Peyer's patch (tissue), 4 donors: ENCODE results near the gene UBE2D4. TPM values are rescaled to one million over a fixed set of nuclear protein-coding genes. Genes with fewer than 3 reads are reported as not detected.

Source experiments
- DNase-seq, 3 donors: peaks; one replicate each; pipeline ENCODE4 v3.0.0-alpha.2; 2017 to 2019
- H3K27ac ChIP-seq, 4 donors: fragments of 200-600 bp; sonication (generic); one replicate each; pipeline ENCODE4 v1.5.1; 2016 to 2019
- H3K27me3 ChIP-seq, 2 donors: fragments of 200-600 bp; sonication (generic); one replicate each; pipeline ENCODE4 v1.5.1; 2019
- H3K36me3 ChIP-seq, 3 donors: fragments of 200-600 bp; sonication (generic); one replicate each; pipeline ENCODE4 v1.5.1; 2016 to 2019
- H3K4me1 ChIP-seq, 4 donors: fragments of 200-600 bp; sonication (generic); one replicate each; pipeline ENCODE4 v1.5.1; 2016 to 2019
- H3K4me3 ChIP-seq, 4 donors: fragments of 200-600 bp; sonication (generic); 1 replicate in 3 of 4; 2 replicates in 1 of 4; pipeline ENCODE4 v1.5.1; 2016 to 2019; ENCODE audit warnings: mild to moderate bottlenecking in 1 of 4
- H3K9me3 ChIP-seq, 4 donors: fragments of 200-600 bp; sonication (generic); one replicate each; pipeline ENCODE4 v1.5.1; 2016 to 2019; ENCODE audit warnings: mild to moderate bottlenecking in 1 of 4
- POLR2A ChIP-seq, 2 donors: fragments of 450-650 bp; IDR thresholded peaks; one replicate each; pipeline ENCODE4 v1.5.1; 2017; ENCODE audit warnings: antibody characterized with exemption in 2 of 2, mild to moderate bottlenecking in 2 of 2, moderate library complexity in 2 of 2
- total RNA-seq, 4 donors: library from RNA; depleted of rRNA; stranded (reverse); fragments of >200 nt; gene quantifications; one replicate each; pipeline ENCODE4 v1.1.0, GENCODE V29; 2016
- TF ChIP-seq, protein P1 (sequence below), 6 experiments: fragments of 450-650 bp in 4 of 6; fragments of 200-600 bp in 2 of 6; sonication (generic) in 1 of 6; IDR thresholded peaks; one replicate each; pipeline ENCODE4 v1.5.1; 2017 to 2019; ENCODE audit warnings: antibody characterized with exemption in 6 of 6, mild to moderate bottlenecking in 3 of 6, moderate library complexity in 1 of 6

The UBE2D4 gene
- total RNA-seq, 4 donors from 2014 or later = 13.0 to 15.3 (median 14.5) TPM

DNA sequence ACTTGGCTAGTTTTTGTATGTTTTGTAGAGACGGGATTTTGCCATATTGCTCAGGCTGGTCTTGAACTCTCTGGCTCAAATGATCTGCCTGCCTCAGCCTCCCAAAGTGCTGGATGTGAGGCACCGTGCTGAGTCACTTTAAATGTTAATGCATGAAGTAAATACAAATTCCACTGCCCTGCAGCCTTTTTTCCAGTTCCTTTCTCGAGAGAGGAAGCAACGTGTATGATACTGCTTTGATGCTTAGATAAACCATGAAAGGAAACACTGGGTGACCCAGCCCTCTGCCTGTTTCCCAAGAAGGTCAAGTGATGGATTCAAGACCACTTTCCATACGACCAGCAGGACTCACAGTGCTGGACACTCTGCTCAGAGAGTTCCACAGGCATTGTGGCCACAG, 45.6 kb upstream of the UBE2D4 start:
- no peaks in the 10 kb centered on the region for H3K4me1 ChIP-seq
- H3K27me3 ChIP-seq = no peaks in the 10 kb centered on the region
- no peak for TF ChIP-seq POLR2A (IDR thresholded peaks at IDR 0.05)
- TF ChIP-seq, protein P1, sequence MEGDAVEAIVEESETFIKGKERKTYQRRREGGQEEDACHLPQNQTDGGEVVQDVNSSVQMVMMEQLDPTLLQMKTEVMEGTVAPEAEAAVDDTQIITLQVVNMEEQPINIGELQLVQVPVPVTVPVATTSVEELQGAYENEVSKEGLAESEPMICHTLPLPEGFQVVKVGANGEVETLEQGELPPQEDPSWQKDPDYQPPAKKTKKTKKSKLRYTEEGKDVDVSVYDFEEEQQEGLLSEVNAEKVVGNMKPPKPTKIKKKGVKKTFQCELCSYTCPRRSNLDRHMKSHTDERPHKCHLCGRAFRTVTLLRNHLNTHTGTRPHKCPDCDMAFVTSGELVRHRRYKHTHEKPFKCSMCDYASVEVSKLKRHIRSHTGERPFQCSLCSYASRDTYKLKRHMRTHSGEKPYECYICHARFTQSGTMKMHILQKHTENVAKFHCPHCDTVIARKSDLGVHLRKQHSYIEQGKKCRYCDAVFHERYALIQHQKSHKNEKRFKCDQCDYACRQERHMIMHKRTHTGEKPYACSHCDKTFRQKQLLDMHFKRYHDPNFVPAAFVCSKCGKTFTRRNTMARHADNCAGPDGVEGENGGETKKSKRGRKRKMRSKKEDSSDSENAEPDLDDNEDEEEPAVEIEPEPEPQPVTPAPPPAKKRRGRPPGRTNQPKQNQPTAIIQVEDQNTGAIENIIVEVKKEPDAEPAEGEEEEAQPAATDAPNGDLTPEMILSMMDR (IDR thresholded peaks at IDR 0.05) = no peak
- H3K4me3 ChIP-seq = no peak overlapping the region
- DNase-seq = no peak
- H3K27ac ChIP-seq = no peak overlapping the region
- H3K9me3 ChIP-seq = no peaks in the 10 kb centered on the region
- H3K36me3 ChIP-seq = peaks cover 0 to 86% (median 0%) of the 10 kb centered on the region in 3 donors

DNA sequence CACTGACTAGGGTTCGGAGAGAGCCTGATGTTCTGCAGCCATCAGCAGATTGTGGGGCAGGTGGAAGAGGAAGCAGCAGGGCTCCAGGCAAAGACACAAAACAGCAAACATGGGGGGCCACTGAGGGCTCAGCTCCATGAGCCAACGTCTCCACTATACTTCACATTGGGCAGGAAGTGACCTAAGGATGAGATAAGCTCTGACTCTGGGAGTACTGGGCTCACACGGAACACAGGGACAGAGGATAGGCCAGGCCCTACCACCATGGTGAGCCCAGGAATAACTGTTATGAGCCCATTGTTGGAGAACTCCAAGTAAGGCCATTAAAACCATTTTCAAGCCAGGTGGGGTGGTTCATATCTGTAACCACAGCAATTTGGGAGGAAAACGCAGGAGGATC, 42.0 kb upstream of the UBE2D4 start:
- DNase-seq = no peak
- Histone ChIP-seq H3K9me3 (no peaks in the 10 kb centered on the region), H3K4me3 (no peak overlapping the region), H3K27me3 (no peaks in the 10 kb centered on the region), H3K27ac (no peak overlapping the region), H3K36me3 (peaks cover 0 to 66% (median 0%) of the 10 kb centered on the region in 3 donors), H3K4me1 (no peaks in the 10 kb centered on the region)
- no peak for TF ChIP-seq POLR2A (IDR thresholded peaks at IDR 0.05)
- TF ChIP-seq, protein P1 (IDR thresholded peaks at IDR 0.05) = no peak

DNA sequence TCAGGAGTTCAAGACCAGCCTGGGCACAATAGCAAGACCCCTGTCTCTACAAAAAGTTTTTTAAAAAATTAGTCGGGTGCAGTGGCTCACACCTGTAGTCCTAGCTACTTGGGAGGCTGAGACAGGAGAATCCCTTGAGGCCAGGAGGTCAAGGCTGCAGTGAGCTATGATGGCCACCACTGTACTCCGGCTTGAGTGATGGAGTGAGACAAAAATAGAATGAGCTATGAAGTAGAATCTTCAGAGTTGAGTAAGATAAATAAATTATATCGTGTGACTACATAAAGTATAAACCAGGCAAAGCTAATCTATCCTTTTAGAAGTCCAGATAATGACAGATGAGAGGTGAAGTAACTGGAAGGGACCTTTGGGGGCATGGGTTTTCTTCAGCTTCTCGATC, 41.6 kb upstream of the UBE2D4 start:
- TF ChIP-seq POLR2A (IDR thresholded peaks at IDR 0.05) = no peak
- TF ChIP-seq, protein P1 (IDR thresholded peaks at IDR 0.05) = no peak
- no peak overlapping the region for H3K27ac ChIP-seq
- H3K4me3 ChIP-seq = no peak overlapping the region
- H3K27me3 ChIP-seq = no peaks in the 10 kb centered on the region
- peaks cover 0 to 62% (median 0%) of the 10 kb centered on the region in 3 donors for H3K36me3 ChIP-seq
- no peak for DNase-seq
- no peaks in the 10 kb centered on the region for H3K9me3 ChIP-seq
- no peaks in the 10 kb centered on the region for H3K4me1 ChIP-seq

DNA sequence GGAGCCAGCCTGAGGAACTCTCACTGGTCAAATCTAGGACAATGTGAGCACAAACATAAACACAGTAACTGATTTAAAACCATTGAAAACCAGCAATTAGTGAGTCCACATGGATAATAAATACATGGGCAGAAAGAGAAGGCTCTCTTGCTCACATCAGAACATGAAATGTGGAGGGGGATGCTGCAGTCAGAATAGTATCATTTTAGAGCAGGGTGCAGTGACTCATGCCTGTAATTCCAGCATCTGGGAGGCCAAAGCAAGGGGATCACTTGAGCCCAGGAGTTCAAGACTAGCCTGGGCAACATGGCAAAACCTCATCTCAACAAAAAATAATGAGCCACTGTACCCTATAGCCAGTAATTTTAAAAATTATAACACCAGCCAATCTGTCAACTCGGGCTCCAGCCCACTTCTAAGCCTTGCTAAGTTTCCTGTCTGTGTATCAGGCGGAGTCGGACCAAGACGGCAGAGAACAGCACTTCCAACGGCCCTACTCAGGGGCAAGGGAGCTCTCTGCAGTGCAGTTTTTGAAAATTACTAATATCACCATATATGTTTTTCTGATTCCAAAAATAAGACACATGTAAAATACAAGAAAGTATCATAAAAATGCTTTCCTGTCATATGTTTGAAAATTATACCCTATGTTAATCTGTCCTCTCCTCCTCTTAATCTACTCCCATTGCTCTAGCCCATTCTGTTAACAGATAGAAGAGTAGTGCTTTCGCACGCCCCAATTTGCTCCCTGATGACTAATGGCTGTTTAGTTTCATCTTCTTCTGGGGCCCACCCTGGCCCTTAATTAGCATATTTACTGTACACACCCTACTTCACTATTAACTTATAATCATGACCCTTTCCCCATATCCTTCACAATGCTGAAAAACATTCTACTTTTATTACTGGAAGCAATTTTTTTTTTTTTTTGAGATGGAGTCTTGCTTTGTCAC, 37.0 kb upstream of the UBE2D4 start:
- Histone ChIP-seq H3K36me3 (peaks cover 0 to 28% (median 0%) of the 10 kb centered on the region in 3 donors), H3K9me3 (no peaks in the 10 kb centered on the region), H3K4me3 (no peak overlapping the region), H3K27ac (no peak overlapping the region), H3K27me3 (no peaks in the 10 kb centered on the region), H3K4me1 (peaks cover 0 to 14% (median 0%) of the 10 kb centered on the region in 4 donors)
- no peak for DNase-seq
- no peak for TF ChIP-seq POLR2A (IDR thresholded peaks at IDR 0.05)
- TF ChIP-seq, protein P1 (IDR thresholded peaks at IDR 0.05) = no peak

DNA sequence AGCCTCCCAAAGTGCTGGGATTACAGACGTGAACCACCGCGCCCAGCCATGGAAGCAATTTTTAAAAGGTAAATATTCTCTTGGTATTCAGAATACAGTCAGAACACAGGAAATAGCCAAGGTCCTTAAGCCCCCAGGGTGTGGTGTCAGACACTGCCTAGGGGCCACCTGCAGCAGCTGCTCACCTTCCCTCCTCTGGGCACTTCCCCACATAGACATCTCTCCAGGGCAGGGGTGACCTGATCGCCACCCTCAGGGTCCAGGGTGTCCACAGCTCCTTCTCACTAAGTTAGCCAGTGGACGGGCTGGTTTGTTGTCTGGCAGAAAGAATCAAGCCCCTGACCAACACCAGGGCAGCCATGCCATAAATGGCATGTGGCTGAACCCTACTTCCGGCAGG, 35.8 kb upstream of the UBE2D4 start:
- Histone ChIP-seq H3K9me3 (no peaks in the 10 kb centered on the region), H3K27ac (peak overlapping the region in 1 of 4 donors; percentile 39), H3K36me3 (peaks cover 0 to 18% (median 0%) of the 10 kb centered on the region in 3 donors), H3K4me1 (peaks cover 0 to 14% (median 0%) of the 10 kb centered on the region in 4 donors), H3K4me3 (no peak overlapping the region), H3K27me3 (no peaks in the 10 kb centered on the region)
- DNase-seq = no peak
- TF ChIP-seq, protein P1 (IDR thresholded peaks at IDR 0.05) = no peak
- no peak for TF ChIP-seq POLR2A (IDR thresholded peaks at IDR 0.05)
